EH (cell line): ENCODE measurements around the gene TICAM2.
A peak's percentile ranks its signal among the peaks of the same experiment; 100 is the strongest.

Experiments
- DNase-seq: peaks from one replicate; pipeline ENCODE4 v3.0.0-alpha.2; 2015; ENCODE audit warnings: low read depth

The TICAM2 gene

DNA sequence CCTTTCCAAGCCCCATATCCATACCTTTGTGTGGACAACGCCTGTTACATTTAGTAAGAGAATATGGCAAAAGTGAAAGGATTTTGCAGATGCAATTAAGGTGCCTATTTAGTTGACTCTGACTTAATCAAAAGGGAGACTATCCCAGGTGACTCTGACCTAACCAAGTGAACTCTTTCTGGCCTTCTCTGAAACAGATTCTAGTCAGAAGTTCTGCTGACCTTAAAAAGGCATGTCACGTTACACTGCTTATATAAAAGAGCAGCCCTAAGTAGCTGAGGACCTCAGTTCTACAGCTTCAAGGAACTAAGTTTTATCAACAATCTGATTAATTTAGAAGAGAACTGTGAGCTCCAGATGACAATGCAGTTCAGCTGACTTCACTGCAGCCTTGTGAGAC lies 5.7 kb upstream of the TICAM2 start:
- no peak for DNase-seq

DNA sequence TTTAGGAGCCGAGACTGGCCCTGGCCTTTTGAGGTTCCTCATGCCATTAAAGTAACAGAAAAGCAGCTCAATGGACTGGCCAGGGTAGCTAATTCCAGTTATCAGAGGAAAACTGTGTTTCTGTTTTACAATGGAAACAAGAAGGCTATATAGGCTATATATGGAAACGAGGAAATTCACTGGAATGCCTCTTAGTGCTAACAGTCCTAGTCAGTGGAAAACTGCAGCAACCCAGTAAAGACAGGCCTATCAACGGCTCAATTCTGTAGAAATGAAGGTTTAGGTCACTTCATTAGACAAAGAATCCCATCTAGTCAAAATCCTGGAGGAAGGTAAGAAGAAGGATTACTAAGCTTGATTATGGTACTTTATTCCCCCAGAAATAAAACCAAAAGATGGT lies 3.2 kb upstream of the TICAM2 start:
- no peak for DNase-seq

DNA sequence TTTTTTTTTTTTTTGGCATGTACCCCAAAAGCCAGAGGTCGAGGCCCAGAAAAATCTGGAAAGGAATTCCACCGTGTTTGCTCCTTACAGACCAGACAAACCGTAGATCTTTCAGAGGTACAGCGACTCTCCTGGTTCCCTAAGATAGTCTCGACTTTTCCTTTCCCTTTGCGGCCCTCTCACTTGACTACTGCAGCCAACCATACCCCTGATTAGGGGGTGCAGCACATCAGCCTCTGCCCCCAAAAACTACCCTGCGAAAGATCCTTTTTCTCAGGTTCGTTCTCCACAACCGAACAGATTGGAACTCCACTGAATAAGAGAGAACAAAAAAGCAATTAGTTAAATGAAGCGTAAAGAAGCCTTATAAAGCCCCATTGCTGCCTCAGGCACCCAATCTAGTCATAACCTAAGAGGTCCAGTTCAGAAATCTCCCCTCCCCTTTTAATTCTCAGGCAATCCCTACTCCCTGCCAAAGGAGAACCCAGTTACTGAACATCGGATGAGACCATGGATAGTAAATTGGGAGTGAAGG lies 379 bp upstream of the TICAM2 start:
- DNase-seq, result no peak

DNA sequence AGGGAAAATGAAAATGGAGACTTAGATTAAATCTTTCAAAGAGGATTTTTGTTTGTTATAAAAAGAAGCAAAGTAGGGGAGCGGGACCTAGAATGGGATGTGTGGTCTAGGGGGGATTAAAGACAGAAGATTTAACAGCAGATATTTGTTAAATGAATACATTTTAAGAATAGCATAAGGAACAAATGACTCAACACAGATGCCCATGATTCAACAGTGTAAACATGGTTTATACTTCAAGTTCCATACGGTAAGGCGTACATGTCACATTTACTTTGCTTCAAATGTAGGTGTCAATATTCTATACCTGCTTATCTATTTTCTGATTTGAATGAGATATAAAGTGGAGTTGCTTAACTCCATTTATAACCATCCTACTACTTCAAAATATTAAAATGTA lies 1.5 kb downstream of the TICAM2 start:
- peak; percentile 39 for DNase-seq

DNA sequence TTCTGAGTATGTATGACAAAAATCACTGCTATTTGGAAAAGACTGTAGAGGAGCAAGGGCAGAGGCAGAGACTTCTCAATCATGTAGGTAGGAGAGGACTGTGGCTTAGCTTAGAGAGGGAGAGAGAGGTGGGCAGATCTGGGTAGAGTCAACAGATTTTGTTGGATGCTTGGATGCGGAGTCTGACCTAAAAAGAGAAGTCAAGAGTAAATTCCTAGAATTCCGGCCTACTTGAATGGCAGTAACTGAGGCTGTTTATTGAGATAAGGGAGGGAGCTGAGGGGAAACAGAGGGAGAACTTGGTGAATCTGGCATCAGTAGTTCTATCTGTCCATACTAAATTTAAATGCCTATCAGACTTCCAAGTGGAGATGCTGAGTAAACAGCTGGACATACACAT lies 2.4 kb downstream of the TICAM2 start:
- DNase-seq, result peak; percentile 47

DNA sequence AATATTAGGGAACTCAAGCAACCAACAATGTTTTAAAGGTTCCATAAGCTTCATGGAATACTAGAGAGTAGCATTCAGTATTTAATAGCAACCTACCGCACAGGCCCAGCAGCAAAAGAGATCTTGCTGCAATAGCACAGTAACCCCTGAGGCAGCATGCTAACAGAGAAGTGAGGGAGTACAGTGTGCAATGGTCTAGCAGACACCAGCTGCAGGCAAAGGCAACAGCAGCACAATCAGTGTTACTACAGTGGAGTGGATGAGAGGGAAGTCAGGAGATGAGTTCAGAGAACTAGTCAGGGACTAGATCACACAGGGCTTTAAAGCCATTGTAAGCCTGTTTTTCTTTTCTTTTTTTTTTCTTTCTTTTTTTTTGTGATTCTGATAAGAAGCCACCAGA lies 2.8 kb downstream of the TICAM2 start:
- peak; percentile 60 for DNase-seq

DNA sequence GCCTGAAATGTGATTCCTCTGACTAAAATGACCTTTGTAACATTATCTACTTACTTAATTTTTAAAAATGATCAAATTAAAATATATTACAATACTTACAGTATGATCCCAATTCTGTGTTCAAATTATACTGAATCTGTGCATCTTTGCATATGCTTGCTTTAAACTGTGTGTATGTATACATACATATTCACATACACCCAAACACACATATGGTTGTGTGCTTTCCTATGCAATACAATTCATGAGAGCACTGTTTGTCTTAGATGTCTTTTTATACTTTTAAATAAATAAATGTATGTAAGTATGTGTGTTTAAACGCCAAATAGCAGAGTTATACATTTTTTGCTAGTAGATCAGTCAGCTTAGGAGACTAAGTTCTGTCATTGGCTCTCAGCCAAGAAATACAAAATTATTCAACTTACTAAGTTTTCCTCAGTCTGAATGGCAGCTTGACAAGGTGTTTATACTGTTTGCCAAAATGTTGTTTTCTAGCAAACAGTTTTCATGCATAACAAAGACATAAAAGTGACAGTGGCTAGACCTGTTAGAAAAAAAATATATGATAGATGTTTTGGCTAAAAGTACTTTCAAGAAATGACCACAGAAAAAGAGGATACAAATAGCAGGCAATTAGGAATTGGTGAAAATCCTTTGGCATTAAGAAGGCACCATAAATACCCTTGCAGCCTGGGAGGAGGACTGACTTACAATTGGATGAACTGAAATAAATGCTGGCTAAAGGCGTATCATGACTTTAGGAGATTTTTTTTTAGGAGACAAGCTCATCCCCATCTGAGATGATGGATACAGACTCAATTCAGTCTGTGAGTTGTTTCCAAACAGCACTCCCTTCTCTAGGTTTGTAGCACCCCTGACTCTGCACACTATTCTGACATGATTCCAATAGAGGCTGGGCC lies 7.9 kb downstream of the TICAM2 start:
- DNase-seq, result peak; percentile 47

DNA sequence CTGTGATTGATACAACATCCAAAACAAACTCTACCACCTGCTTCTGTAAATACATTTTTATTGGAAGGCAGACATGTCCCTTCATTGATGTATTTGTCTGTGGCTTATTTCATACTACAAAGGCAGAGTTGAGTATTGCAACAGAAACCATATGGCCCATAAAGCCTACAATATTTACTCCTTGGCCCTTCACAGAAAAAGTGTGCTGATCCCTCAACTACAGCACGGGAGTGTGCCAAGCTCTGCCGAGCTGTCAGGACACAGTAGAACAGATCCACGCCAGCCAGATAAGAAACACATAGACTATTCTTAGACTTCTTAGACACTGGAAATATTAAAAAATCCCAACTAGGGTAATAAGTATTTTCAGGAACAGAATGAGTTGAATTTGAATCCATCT lies 13.2 kb downstream of the TICAM2 start:
- no peak for DNase-seq

DNA sequence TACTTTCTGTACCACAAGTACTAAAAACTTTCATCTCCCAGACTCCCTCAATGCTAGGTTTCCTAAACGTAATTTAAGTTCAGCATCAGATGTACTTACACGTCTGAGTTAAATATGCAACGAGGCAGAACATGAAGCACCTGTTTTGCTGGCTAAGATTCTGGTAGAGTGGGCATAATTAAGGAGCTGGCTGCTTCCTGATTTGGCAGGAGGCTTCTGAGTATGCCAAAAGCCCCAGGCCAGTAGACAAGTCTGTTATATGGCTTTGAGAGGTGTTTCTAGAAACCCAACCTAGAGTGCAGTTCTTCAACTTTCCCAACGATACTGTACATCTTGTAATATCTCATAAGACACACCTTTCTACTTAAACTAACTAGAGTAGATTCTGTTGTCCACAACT lies 13.6 kb downstream of the TICAM2 start:
- DNase-seq, result no peak

DNA sequence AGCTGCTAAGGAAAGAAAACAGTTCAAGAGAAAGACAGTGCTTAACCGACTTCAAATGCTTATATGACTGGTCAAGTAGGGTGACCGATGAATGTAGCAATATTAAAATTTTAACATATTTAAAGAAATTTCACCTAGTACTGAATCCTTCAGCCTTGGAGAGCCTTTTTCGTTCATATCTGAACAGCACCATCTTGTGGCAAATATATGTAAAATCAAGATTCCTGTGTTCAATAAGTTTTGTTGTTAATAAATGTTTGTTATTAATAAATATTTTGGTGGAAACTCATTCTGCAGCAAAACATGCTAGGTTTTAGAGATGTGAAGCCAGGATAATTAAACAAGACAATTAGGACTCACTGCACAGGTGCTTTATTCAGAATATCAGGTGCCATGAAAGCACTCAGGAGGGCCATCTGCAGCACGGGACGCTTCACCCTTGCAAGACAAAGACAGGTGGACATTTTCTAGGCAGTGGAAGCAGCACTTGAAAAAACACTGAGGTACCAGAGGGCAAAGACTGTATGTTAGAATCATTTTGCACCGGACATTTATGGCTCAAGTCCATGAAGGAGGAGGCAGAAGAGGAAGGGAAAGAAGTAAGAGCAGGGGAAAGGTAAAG lies 15.6 kb downstream of the TICAM2 start:
- DNase-seq, result peak; percentile 54

DNA sequence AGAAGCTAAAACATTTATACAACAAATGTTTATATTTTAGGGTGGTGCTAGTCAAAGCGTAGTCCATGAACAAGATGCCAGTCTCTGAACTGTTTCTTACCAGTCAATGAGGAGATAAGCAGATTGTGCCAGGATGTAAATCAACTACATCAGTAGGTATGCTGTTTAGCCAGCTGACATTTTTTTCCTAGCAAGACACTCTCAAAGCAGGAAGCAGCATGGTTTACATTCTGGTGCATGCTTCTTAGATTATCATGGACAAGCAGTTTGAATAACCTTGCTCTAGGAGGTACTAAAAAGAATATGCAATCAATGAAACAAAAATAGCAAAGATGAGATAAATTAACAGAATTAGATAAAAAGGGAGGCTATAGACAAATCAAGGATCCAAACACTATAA lies 17.0 kb downstream of the TICAM2 start:
- peak; percentile 48 for DNase-seq

DNA sequence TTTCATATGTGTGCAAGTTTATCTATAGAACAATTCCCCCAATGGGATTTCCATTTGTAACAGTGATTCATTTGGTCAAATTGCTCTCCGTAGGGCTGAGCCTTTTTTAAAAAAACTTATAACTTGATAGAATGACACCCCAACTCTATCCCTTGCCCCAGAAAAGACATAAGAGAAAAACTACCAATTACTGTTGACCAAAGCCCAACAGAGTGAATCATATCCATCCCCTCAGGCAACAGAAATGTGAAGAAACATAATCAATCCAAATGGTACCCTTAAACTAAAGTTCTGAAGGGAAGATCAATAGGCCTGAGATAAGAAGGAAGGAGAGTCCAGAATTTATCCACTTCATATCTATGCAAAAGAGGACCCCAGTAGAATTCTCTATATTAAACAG lies 17.8 kb downstream of the TICAM2 start:
- DNase-seq, result peak; percentile 27

DNA sequence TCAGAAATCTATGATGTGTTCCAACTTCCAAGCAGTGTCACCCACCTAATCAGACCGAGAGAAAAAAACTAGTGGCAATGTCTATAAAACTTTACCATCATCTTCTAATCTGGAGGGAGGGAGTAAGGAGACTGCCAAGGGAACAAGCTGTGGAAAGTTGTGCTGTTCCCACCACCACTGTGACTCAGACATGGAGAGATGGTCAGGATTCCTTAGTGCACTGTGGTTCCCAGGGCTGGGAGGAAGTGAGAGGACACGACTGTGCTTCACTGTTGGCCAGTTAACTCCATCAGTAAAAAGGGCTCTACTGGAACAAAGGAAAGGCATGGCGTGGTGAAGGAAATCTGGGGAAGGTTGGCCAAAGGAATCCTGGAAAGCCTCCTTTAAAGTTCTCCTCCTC lies 18.8 kb downstream of the TICAM2 start:
- DNase-seq, result peak; percentile 99

DNA sequence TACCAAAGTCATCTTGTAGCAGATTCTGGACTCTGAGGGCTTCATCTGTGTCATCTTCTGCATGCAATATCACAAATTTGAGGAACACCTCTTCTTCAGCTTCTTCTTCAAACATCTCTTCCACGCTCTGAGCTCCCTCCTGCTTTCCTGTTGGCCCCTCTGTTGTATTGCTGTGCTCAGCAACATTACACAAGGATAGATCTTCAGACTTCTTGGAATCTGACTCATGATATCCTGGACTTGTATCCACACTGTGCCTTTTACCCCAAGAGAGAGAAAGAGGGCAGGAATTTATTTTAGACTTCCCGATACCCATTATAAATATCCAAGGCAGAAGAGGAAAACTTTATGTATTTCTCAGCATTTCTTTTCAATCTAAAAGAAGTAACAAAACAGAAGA lies 21.3 kb downstream of the TICAM2 start:
- DNase-seq, result peak; percentile 32

DNA sequence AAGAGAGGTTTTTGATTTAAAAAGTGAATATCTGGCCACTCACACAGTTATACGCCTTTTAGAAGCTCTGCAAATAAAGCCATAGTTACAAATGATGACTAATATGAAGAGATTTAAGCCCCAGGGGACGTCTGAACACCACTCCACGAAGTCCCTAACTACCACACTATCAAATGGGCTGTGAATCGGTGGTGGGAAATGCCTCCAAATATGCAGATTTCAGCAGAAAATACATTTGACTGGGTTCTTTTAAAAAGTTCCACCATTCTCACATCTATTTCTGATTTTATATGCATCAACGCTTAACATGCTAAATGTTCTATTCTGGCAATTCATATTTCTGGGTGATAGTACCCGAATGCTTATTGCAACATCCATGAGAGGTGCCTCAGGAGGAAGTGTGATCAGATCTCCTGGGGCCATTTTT lies 22.5 kb downstream of the TICAM2 start:
- peak; percentile 88 for DNase-seq

DNA sequence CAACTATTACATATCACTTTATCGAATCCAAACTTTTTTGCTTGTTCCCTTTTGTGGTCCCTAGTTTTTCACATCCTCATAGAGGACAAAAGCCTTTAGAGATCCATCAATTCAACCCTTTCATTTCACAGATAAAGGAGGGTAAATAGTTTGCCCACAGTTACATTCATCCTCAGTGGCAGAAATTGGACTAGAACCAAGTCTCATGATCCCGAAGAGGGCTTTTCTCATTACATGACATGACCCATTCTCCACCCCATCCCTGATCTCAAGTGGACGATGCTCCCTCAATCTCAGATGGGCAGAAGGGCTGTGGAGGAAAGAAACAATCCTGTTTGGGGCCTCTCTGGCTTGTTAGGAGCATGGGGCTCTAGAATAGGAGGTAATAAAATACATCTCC lies 23.1 kb downstream of the TICAM2 start:
- no peak for DNase-seq

DNA sequence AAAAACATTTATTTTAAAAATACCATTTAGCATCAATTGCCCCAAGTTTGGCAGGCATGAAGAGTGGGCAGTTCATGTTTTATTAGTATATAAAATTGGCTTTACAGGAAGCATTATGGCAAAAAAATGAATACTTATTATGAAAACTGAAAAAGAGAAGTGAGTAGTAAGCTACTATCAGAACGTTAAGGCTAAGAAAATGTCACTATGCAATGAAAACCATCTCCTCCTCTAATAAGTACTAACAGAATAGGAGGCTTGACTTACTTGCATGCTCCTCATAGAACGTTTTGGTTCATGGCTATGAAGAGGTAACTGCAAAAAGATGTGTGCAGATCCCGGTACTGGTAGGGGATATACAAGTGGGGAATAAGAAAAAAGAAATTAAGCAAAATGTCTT lies 23.6 kb downstream of the TICAM2 start:
- DNase-seq, result no peak

DNA sequence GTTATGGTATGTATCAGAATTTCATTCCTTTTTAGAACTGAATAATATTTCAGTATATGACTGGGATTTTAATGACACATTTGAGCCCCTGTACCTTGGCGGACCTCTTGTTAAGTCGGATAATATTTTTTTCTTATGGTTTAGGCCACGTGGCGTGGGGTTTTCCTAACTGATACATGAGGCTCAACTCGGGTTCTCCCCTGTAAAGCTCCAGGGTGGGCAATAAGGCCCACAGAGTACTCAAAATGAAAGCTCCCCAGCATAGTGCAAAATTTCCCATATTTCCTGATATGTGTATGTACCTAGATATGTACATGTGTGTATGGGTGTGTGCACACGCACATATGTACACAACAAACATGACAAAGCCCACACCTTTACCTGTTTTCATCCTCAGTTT lies 24.5 kb downstream of the TICAM2 start:
- DNase-seq, result no peak

DNA sequence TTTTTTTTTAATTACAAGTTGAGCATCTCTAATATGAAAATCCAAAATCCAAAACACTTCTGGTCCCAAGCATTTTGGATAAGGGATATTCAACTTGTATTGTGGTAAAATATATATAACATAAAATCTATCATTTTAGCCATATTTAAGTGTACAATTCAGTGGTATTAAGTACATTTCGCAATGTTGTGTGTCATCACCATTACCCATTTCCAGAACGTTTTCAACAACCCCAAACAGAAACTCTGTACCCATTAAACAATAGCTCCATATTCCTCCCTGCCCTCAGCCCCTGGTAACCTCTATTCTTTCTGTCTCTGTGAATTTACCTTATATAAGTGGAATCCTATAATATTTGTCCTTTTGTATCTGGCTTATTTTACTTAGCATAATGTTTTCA lies 24.9 kb downstream of the TICAM2 start:
- no peak for DNase-seq

DNA sequence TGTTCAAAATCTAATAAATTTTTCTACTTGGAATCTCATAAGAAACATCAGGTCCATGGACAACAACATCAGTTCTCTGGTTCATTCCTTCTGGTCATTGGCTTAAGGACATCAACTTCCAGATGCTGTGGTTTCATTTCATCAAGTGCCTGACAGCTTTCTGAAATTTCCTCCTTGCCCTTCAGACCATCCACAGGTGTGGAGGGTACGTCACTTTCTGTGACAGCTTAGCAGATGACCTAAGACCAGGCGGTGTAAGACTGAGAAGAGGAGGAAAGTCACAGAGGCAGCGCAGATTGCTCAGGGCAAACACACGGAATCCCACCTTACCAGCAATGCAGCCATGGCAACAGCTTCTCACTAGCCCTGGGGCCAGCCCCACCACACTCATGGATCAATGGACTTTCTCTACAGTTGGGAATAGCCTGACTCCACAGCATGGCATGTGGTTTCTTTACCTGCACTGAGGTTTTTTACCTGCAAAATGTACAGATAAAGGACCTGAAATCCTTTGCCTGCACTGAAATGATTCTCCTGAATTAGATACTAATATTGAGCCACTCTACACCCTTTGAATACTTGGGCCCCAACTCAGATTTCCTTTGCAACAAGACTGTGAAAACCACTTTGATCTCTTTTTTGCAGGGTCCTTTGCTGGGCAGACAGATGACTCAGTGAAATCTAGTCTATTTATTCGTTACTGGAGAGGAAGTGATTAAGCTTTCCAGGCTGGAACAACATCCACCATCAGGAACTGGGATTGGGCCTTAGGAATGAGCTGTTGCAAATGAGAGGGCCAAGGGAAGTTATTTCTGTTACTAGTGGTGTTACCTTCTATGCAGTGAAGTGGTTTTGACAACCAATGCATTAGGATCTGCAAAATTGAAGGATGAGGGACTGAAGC lies 26.9 kb downstream of the TICAM2 start:
- DNase-seq, result peak; percentile 85

DNA sequence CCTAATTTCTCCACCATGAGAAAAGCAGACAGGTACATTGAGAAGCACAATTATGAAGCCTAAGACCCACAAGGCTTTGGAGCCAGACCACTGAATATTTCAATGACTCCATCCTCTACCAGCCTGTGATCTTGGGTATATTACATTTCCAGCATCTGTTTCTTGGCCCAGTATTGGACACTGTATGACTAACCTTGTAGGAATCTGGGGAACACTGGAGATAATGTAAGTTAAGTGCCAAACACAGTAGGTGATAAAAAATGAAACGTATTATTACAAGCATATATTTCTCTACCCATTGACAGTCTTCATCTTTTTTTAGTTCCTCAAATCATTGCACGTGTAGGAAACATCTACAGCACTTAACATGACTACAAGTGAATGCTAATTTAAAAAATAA lies 29.1 kb downstream of the TICAM2 start:
- peak; percentile 80 for DNase-seq

DNA sequence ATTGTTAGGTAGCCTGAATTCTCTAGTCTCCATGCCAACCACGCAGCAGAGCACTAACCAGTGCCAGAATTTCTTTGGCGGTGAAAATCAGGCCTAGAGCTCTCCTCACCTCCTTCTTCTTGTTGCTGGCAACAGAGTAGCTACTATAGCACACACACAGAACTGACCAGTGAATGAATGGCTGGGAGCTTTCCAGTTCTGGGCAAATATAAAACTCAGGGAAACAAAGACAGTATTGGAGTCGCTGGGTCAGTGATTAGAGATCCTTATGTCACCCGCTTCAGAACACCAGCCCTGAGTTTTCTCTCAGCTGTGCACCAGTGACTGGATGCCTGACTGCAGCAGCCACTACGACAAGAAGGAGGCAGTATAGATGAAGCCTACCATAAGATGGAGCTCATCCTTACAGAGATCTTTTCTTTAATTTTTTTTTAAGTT lies 30.8 kb downstream of the TICAM2 start:
- no peak for DNase-seq
